HG03045 (cell line): ENCODE data around the gene C2orf49.

Experiments used
- ATAC-seq: cut with Tn5 transposase; IDR thresholded peaks from one replicate; pipeline ENCODE4 v1.9.1; 2021; ENCODE audit warnings: mild to moderate bottlenecking, moderate library complexity; ENCODE audit not compliant: unreplicated experiment

C2orf49 gene

DNA sequence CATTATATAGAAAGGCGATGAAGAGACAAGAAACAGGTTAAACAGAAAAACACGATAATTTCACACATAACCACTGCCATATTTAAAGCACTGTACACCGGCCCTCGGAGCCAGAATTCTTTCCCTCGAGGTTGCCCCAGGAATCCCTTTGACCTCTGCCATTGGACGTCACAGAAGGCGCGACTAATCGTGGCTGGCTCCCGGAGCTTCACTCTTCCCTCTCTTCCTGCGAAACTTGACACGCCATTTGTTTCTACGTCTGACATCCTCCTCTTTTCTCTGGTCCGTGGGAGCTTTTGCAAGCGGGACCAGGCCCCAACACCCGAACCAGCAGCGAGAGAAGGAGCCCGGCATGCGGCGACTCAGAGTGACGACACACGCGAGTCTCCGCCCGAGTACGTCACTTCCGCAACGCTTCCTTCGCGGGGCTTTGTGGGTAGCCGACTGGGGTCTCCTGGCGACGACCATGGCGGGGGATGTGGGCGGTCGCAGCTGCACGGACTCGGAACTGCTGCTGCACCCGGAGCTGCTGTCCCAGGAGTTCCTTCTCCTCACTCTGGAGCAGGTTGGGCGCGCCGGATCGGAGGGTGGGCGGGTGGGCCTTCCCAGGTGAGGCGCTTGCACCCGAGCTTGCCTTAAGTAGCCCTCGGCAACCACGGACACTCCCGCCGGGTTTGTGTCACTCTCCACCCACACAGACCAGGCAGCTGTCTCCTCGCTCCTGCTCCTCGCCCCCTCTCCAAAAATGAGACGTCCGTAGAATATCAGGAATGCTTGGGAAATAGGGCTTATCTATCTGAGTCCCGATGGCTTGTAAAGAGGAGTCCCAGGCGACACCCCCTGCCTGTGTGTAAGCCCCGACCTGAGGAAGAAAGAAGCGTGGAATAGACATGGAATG lies at the start of gene C2orf49:
C2orf49 (plus strand) TSS at position 419 of the 898 bp plus-strand sequence; CDS start at position 467, 48 bp downstream.
- peak; percentile 95 for ATAC-seq

DNA sequence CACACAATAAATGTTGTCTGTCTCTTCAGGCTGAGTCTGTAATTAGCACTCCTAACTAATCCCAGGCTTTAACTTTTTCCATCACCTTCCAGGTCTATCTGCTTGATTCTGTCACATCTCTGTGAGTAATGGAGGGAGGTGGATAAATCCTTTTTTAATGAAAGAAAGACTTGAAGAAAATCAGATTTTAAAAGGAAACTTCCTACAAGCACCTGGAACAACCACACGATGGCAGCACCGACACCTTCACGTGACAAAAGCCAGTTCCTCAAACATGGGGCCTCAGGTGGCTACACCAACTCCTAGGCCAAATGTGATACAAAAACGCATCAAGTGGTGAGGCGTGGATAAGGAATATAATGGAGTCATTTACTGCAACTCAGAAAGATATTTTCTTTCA lies 49.6 kb upstream of the C2orf49 start:
- no peak for ATAC-seq

DNA sequence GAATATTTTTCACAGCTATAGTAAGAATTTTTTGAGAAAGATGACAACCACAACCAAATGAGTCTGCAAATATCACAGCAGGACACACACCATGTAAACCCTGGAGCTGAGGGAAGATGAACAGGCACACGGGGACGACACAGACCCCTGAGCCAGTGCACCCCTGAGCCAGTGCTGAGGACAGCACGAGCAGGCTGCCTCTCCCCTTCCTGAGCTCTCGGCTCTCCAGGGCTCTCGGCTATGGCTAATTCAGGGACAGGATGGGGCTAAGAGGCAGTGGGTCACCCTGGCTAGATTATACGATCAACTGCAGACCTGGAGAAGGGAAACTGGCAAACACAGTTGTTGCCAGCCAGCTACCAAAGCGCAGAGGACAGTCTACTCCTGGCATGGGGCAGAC lies 49.2 kb upstream of the C2orf49 start:
- ATAC-seq = no peak

DNA sequence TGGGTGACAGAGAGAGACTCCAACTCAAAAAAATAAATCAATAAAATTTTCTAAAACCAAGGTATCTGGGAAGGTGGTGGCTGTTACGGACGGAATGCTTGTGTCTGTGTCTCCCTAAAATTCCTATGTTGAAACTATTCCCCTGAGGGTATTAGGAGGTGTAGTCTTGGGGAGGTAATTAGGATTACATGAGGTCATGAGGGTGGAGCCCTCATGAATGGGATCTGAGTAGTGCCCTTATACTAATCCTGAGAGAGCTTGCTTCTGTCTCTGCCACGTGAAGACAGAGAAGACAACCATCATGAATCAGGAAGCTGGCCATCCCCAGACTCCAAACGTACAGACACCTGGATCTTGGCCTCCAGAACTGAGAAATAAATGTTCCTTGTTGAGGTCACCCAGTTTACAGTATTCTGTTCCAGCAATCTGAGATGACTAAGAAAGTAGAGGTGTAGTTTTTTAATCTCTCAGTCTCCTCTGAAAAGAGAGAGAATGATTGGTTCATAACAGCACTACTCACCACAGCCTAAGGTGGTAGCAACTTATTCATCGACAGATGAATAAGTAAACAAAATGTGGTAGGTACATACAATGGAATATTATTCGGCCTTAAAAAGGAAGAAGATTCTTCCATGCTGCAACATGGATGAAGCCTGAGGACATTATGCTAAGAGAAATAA lies 46.2 kb upstream of the C2orf49 start:
- ATAC-seq = no peak

DNA sequence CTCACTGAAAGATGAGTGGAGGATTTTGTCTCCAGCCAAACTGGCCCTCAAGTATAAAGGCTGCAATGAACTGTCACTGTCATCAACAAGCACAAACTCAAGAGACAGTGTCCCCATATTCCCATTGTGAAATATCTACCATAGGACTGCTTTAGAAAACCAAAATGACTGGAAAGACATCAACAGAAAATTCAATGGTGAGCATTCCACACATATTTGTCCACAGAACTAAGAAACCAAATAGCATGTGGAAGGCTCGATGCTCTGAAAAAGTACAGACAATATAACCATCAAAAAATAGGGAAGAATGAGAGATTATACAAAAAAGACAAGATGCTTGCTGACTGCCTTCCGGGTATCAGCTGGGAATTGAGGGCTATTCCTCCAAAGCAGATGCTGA lies 45.4 kb upstream of the C2orf49 start:
- ATAC-seq = no peak

DNA sequence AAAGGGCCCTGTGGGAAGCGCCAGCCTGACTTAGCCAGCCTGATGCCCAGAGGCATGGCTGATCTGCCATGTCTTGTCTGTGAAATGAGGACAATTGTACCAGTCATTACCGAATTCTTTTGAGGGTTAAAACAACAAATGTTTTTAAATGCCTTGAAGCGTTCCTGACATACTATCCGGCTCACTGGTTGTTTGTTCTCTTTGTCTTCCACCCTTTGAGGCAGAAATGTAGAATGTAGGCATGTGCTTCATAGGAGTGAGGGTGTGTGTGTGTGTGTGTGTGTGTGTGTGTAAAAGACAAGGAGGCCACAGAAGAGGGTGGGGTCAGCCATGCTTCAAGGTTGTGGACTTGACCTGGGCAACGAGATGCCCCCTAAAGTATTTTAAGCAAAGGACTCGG lies 43.3 kb upstream of the C2orf49 start:
- ATAC-seq = no peak

DNA sequence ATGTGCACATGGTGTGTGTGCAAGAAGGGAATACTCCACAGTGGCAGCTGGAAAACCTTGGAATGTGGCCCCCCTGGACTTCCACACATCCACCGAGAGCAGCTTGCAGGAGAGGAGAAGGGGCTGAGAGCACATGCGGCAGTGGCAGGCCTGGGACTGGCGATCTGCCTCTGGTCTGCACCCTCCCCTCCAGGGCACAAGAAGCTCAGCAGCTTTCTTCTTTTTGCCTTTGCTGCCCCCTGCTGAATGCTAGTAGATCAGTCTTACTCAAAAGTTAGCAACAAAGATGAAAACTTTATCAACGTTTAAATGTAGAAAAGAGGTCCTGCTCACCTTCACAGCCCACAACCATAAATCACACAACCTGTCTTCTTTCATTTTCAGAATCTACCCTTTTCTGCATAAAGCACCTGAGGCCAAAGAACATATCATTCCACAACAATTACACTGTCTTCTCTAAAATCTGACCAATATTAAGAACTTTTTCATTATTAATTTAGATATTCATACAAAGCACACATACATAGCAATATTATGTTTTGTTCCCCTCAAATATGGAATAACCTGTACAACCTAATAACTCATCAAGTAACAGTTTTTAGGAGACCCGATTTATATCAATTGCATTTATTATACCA lies 42.4 kb upstream of the C2orf49 start:
- ATAC-seq = no peak

DNA sequence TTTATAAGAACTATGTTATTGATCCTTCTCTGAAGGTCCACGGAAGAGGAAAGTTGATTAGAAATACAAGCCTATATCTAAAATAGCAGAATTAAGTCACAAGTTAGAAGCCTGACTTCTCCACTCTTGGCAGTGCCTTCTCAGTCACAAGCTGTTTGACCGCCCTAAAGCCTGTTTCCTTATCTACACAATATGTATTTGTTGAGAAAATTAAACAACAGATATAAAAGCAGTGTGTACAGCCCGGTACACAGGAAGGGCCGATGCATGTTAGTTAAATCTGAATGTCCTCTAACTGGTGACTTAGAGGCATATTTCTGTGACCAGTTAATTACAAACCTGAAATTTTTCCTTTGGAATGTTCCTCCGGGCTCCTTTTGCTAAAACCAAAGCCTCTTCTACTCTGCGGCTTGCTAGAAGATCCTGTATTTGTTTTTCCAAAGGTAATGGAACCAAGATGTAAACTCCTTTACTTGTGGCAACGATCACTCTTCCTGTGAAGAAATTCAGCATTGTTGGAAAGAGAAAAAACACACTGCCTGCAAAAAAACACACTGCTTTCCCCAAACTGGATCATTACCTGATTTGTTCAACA lies 41.2 kb upstream of the C2orf49 start:
- ATAC-seq = no peak

DNA sequence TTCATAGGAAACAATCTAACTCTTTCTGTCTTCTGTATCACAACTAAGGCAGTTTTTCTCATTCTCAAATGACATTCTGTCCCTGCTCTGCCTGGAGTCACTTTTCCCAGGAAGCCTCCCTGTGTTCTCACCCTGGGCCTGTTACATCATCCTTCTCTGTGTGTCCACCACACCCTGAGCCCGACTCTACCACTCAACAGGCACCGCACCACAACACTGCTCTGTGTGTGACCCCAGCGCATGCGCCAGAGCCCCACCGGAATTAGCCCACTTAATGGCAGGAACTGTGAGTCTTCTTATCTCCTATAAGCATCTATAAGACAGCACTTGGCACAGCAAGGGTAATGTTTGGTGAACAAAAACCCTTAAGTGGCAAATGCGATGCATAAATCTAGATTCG lies 40.1 kb upstream of the C2orf49 start:
- ATAC-seq = no peak

DNA sequence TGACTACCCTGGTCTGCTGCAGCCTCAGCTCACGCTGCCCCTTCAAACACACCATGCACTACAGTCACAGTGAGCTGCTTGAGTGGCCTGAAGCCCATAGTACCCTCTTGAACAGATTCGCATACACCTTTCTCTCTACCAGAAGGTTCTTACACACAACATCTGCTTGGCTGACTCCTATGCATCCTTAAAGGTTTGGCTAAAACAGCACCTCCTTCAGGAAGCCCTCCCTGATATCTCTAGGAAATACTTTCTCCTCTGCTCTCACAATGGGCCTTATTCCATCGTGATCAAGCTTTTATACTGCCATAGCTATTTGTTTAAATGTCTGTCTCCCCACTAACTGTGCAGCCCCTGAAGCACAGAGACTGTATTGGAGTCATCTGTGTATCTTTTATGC lies 39.3 kb upstream of the C2orf49 start:
- ATAC-seq = no peak

DNA sequence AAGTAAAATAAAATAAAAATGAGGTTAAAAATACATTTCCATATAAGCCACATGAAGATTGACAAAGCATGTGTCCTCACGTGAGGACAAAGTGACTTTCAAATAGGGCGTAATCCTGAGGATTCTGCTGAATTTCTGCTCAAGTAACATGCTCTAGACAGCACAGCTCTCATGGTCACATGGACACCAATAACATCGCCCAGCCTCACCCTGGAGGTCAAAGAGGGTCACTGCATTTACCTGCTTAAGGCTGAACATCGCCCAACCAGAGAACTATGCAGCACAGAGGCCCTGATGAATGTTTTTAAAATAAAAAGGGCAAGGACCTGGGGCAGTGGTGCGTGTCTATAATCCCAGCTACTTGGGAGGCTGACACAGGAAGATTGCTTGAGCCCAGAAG lies 38.0 kb upstream of the C2orf49 start:
- ATAC-seq = no peak

DNA sequence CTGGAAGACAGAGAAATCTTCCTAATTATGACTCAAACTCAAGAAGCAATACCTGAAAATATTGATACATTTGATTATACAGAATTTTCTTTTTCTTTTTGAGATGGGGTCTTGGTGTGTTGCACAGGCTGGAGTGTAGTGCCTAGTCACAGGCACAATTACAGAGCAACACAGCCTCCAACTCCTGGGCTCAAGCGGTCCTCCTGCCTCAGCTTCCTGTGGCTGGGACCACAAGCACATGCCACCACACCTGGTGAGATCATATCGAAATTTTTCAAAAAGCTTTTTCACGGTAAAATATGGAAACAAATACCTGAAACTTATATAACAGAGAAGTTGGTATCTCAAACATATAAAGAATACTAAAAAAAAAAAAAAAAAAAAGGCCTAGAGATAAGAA lies 35.7 kb upstream of the C2orf49 start:
- no peak for ATAC-seq

DNA sequence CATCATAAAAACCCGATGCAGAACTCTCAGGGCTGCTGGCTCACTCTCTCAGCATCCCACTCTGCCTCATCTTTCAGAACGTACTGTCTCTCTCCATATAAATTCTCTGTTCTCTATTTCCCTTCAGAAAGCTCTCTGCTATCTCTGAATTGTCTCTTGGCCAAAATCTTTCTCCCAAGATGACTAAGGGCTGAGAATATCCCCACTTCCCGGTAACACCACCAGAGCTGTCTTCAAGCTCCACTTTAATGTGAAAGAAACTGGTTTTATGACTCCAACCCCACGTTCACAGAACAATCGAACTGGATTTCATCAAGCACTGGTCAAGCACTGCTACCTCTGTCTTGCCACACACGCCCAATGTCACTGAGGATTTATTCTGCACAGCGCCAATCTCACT lies 30.2 kb upstream of the C2orf49 start:
- no peak for ATAC-seq

DNA sequence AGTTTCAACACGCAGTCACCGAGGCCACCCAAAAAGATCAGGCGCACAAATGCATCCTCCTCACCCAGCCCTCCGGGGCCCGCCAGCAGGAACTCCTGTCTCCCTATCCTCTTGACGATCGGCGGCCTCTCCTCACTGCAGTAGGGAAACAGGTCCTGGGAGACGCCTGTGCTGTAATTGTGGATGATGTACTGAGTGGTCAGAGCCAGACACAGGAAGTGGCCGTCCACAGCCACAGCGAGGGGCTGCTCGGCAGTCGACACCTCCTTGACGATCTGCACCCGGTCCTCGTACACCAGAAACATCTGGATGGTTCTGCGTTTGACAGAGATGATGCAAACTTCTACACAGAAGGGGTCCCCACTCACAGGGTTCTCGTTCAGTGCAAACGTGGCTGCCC lies 29.8 kb upstream of the C2orf49 start:
- no peak for ATAC-seq

DNA sequence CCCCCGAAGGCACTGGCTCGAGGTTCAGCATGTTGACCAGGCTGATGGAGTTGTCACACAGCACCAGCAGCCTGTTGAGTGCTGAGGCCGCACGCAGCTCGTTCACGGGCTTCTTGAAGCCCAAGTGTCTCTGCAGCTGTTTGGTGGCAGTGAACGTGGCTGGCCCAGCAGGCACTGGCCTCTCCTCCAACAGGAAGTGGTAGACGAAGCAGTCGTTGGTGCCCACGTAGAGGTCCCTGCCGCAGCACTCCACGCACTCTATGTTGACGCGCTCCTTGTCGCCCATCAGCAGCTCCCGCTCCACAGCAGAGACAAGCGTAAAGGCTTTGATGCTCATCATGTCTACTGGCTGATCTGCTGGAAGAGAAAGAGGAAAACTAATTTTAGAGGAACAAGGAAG lies 29.4 kb upstream of the C2orf49 start:
- no peak for ATAC-seq

DNA sequence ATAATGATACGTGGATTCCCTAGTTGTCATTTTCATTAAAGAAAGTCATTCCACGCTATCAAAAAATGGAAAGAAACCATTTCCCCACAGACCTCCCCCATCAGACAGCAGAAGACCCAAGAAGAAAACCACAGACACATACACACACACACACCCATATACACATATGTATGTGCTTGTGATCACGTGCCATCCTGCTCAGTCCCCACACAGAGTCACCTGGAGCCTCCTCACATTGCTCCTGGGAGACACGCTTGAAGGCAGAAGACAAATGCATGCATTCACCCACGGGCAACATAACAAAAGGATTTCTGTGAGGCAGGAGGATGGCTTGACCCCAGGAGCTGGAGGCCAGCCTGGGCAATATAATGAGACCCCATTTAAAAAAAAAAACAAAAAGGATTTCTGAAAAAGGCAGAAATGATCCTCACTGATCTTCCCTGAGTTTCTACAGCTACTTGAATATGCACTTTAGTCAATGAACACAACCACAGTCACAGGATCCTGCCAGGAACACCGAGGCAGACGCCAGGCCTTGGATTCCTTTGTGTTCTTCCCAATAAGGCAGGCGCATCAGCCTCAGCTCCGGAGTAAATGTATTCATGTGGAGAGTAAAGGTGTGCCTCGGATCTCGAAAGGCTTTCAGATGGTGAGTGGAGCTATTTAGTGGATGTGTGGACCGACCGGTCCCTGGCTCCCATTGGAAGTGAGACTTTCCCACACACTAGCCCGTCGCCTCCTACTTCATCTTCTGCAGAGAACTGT lies 28.8 kb upstream of the C2orf49 start:
- no peak for ATAC-seq

DNA sequence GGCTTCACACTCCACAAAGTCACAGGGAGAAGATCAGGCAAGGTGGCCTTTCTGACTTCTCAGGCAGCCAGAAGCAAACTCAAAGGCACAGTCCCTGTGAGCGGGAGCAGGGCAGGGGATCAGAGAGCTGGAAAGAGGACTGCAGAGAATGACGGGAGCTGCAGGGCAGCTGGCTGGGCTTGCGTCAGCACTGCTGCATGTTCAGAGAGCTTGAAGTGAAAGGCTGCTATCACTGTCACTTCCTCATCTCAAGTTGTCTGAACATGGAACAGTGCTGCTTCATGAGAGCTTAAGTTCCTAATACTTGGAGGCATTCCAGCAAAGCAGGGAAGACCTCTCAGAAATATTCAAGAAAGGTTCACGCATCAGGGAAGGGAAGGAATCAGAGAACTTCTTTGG lies 28.2 kb upstream of the C2orf49 start:
- no peak for ATAC-seq

DNA sequence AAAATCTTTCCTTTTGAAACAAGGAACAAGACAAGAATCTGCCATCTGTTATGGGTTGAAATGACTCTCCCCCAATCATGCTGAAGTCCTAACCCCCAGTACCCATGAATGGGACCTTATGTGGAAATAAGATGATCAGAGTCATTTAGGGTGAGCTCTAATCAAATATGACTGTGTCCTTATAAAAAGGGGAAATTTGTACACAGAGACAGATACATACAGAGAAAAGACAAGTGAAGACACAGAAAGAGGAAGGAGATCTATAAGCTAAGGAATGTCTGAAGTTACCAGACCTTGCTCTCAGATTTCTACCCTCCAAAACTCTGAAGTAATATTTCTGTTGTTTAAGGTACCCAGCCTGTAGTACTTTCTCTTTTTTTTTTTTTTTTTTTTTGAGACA lies 23.5 kb upstream of the C2orf49 start:
- ATAC-seq = no peak

DNA sequence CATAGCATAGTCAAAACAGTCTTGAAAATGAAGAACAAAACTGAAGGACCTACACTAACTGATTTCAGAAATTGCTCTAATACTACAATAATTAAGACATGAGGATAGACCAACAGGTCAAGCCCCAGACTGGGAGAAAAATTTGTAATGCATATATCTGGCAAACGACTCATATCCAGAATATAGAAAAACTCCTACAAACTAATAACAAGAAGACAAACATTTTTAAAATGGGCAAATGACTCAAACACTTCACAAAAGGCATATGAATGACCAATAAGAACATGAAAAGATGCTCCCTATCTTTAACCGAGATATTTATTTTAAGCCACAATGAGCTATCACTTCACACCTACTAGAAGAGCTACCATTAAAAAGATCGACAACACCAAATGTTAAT lies 22.0 kb upstream of the C2orf49 start:
- peak; percentile 69 for ATAC-seq

DNA sequence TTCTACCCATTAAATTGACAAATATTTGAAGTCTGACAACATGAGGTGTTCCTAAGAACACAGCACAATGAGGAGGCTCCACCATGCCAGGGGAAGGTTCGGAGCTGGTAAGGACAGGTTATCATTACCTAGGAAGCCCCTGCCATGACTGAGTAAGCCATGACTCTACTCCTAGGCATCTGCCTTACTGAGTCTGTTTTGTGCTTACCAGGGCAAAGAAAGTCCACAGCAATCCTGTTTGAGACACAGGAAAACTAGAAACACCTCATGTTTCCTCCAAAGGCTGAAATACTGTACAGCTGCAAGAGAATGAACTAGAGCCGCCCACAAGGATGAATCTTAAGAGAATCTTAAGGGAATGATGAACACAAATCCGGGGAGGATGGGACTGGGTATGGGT lies 19.4 kb upstream of the C2orf49 start:
- no peak for ATAC-seq
